Endothelial cell of umbilical vein (primary cell): ENCODE results near the gene FOXS1. TPM values are rescaled to one million over a fixed set of nuclear protein-coding genes. Genes with fewer than 3 reads are reported as not detected.

Experiments used
- BruUV-seq: library from RNA; stranded (reverse); fragments of 400-500 nt; replicated peaks from 2 replicates; lab custom pipeline; 2021; lab: Mats Ljungman, UMichigan
- CTCF ChIA-PET: fragments of 300-600, 350-600 bp; sonication (Branson Sonifier 250); formaldehyde crosslinking; loops from one replicate; lab custom pipeline; 2021; ENCODE audit warnings: antibody characterized with exemption, inconsistent platforms; lab: Charles Lee
- POLR2A ChIA-PET: fragments of 300-600, 350-600 bp; sonication (Branson Sonifier 250); formaldehyde crosslinking; loops from one replicate; lab custom pipeline; 2021; ENCODE audit warnings: antibody characterized with exemption, inconsistent platforms; lab: Charles Lee
- DNase-seq: peaks from one replicate; pipeline ENCODE4 v3.0.0-alpha.2; 2011; ENCODE audit warnings: low read depth, low spot score
- FAIRE-seq: peaks from 2 replicates; lab custom pipeline; 2011; peaks lifted over from hg19 to GRCh38; lab: Jason Lieb, UNC
- H2AFZ ChIP-seq: 2 replicates; pipeline ENCODE4 v1.6.0; 2012; ENCODE audit warnings: low read depth, low read length, control low read depth, inconsistent platforms
- H3K27ac ChIP-seq: 2 replicates; pipeline ENCODE4 v1.5.1; 2011; ENCODE audit warnings: low read depth, mild to moderate bottlenecking, control low read depth, low read length, moderate library complexity; ENCODE audit not compliant: insufficient read depth
- H3K27me3 ChIP-seq, 2 experiments: 2 replicates each; pipeline versions ENCODE4 v1.6.0 to v1.6.1; 2011; ENCODE audit warnings: low read length in 2 of 2, mixed read lengths in 1 of 2; ENCODE audit not compliant: control insufficient read depth in 2 of 2, insufficient read depth in 2 of 2
- H3K36me3 ChIP-seq, 2 experiments: 2 replicates in 1 of 2; 3 replicates in 1 of 2; pipeline ENCODE4 v1.5.1; 2011; ENCODE audit warnings: low read length in 2 of 2, mild to moderate bottlenecking in 1 of 2, moderate library complexity in 1 of 2; ENCODE audit not compliant: control insufficient read depth in 2 of 2, insufficient read depth in 2 of 2; ENCODE audit errors: extremely low read depth in 1 of 2
- H3K4me1 ChIP-seq: 3 replicates; pipeline ENCODE4 v1.5.1; 2011; ENCODE audit warnings: mild to moderate bottlenecking, low read length; ENCODE audit not compliant: control insufficient read depth, insufficient read depth; ENCODE audit errors: extremely low read depth
- H3K4me2 ChIP-seq: 2 replicates; pipeline ENCODE4 v1.6.1; 2011; ENCODE audit warnings: low read length, control low read depth, mixed read lengths; ENCODE audit not compliant: insufficient read depth
- H3K4me3 ChIP-seq, 3 experiments: fragments of 200-600 bp in 1 of 3; sonication (generic), shearing (Covaris generic) in 1 of 3; replicated peaks in 1 of 3; 2 replicates each; pipeline ENCODE4 v1.5.1; 2011 to 2016; ENCODE audit warnings: control low read depth in 3 of 3, low read length in 3 of 3, mild to moderate bottlenecking in 2 of 3, inconsistent platforms in 1 of 3, low read depth in 1 of 3, moderate library complexity in 1 of 3; ENCODE audit not compliant: insufficient read depth in 1 of 3
- H3K79me2 ChIP-seq: 2 replicates; pipeline ENCODE4 v1.6.0; 2012; ENCODE audit warnings: low read length, inconsistent platforms; ENCODE audit not compliant: control insufficient read depth, insufficient read depth
- H3K9ac ChIP-seq: replicated peaks from 2 replicates; pipeline ENCODE3; 2011; ENCODE audit warnings: low read length, control low read depth; ENCODE audit not compliant: insufficient read depth; ENCODE audit errors: extremely low read depth
- H3K9me1 ChIP-seq: replicated peaks from 3 replicates; pipeline ENCODE4 v1.6.0; 2011; ENCODE audit warnings: mild to moderate bottlenecking, low read length; ENCODE audit not compliant: control insufficient read depth, insufficient read depth; ENCODE audit errors: extremely low read depth
- H3K9me3 ChIP-seq: replicated peaks from 2 replicates; pipeline ENCODE4 v1.5.1; 2012; ENCODE audit warnings: low read length, inconsistent platforms; ENCODE audit not compliant: control insufficient read depth, insufficient read depth
- H4K20me1 ChIP-seq: replicated peaks from 2 replicates; pipeline ENCODE3; 2011; ENCODE audit warnings: mild to moderate bottlenecking, low read length; ENCODE audit not compliant: control insufficient read depth, insufficient read depth; ENCODE audit errors: extremely low read depth
- EZH2 ChIP-seq: IDR thresholded peaks from 2 replicates; pipeline ENCODE4 v1.6.1; 2012; ENCODE audit warnings: borderline replicate concordance, low read depth, mild to moderate bottlenecking, moderate library complexity, low read length, inconsistent platforms; ENCODE audit not compliant: severe bottlenecking
- FOS ChIP-seq: IDR thresholded peaks from 2 replicates; pipeline ENCODE4 v1.6.1; 2011; ENCODE audit warnings: mild to moderate bottlenecking, low read length, moderate library complexity, borderline replicate concordance; ENCODE audit not compliant: insufficient read depth
- GATA2 ChIP-seq: IDR thresholded peaks from 2 replicates; pipeline ENCODE4 v1.7.0; 2011; ENCODE audit warnings: low read depth, mild to moderate bottlenecking, moderate library complexity, mixed read lengths, low read length; ENCODE audit not compliant: insufficient read length, insufficient read depth
- JUN ChIP-seq: IDR thresholded peaks from 2 replicates; pipeline ENCODE4 v1.6.1; 2011; ENCODE audit warnings: borderline replicate concordance, low read depth; ENCODE audit not compliant: insufficient read length, insufficient read depth
- MAX ChIP-seq: IDR thresholded peaks from 2 replicates; pipeline ENCODE4 v1.6.1; 2011; ENCODE audit not compliant: insufficient read depth, insufficient read length
- MYC ChIP-seq: IDR thresholded peaks from one replicate; pipeline ENCODE4 v1.6.1; 2011; ENCODE audit warnings: mild to moderate bottlenecking, low read depth, low read length
- POLR2A ChIP-seq: IDR thresholded peaks from 2 replicates; pipeline ENCODE4 v1.6.1; 2012; ENCODE audit warnings: low read depth, mild to moderate bottlenecking, control low read depth, low read length
- POLR2AphosphoS5 ChIP-seq: IDR thresholded peaks from 2 replicates; pipeline ENCODE4 v1.6.1; 2012; ENCODE audit warnings: low read depth, mild to moderate bottlenecking, control low read depth, low read length, moderate library complexity; ENCODE audit not compliant: insufficient read depth
- dilution Hi-C: fragments of 300-500 bp; cut with MboI; formaldehyde crosslinking; loops from one replicate; pipeline ENCODE4 v1.15.0; 2019; ENCODE audit warnings: low sequenced_read_pairs; ENCODE audit not compliant: extremely low pct_ligation_motif_present
- intact Hi-C: fragments of 100-400 bp; cut with micrococcal nuclease; formaldehyde crosslinking; loops from one replicate; pipeline ENCODE4 v1.10.0; 2022
- polyA plus RNA-seq, 4 experiments: library from polyadenylated mRNA; depleted of rRNA in 3 of 4; stranded (reverse) in 3 of 4; unstranded in 1 of 4; fragments of >200 nt; gene quantifications; 2 replicates each; pipeline versions ENCODE4 v1.2.1 to v1.2.3, GENCODE V29; 2011 to 2012; ENCODE audit warnings: missing spikeins in 1 of 4
- total RNA-seq: library from RNA; stranded (reverse); gene quantifications from 2 replicates; pipeline ENCODE4 v1.2.3, GENCODE V29; 2021
- TF ChIP-seq, protein P1 (sequence below), 2 donors: IDR thresholded peaks; 1 replicate in 1 of 2; 2 replicates in 1 of 2; pipeline ENCODE4 v1.5.1; 2011; ENCODE audit warnings: low read length in 2 of 2, mild to moderate bottlenecking in 2 of 2, moderate library complexity in 2 of 2, control low read depth in 1 of 2, inconsistent platforms in 1 of 2, low read depth in 1 of 2; ENCODE audit not compliant: insufficient read depth in 1 of 2; ENCODE audit errors: extremely low read depth in 1 of 2

The FOXS1 gene
- total and polyA plus RNA-seq, 2 donors (not counting 3 experiments of a cell fraction or from before 2014, with no cell fraction given), result 0.84 TPM; not detected in 1

DNA sequence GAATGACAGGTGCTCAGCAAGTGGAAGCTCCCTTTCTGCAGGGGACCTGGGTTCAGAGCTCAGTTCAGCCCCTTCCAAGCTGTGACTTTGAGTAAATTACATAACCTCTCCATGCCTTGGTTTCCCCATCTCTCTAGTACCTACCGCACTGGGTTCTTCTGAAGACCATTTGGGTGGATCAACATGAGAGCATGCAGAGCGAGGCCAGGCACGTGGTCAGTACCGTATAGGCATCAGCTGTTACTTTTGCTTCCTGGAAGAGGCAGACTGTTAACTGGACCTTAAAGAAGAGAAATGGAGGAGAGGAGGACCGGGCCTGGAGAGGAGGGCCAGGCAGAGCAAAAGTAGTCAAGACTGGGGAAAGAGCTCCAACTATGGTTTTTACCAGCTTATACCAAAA is 27.9 kb downstream of the FOXS1 start:
- POLR2A ChIA-PET, result interaction anchor here (0.6 kb wide), 1 partner anchor 1780 kb away, joined by 4 read pairs; no protein-coding TSS in a partner anchor
- no peaks in the 10 kb centered on the region for H3K9me3 ChIP-seq
- no peak overlapping the region for H3K4me2 ChIP-seq
- CTCF ChIA-PET, result interaction anchor here (2.1 to 25.3 kb wide), 3 partner anchors 16 to 213 kb away, joined by 8 to 619 read pairs (median 8); partner anchors contain the start of gene FOXS1
- no peaks in the 10 kb centered on the region for H3K36me3 ChIP-seq
- no peaks in the 10 kb centered on the region for H4K20me1 ChIP-seq
- no peak overlapping the region for H3K4me3 ChIP-seq
- no peak for FAIRE-seq
- intact Hi-C loops (no loop called here), dilution Hi-C loops (no loop called here)
- H3K4me1 ChIP-seq, result peaks cover under 1% of the 10 kb centered on the region
- no peaks in the 10 kb centered on the region for H3K9me1 ChIP-seq
- DNase-seq, result no peak
- H3K27ac ChIP-seq, result no peak overlapping the region
- no peak overlapping the region for H3K9ac ChIP-seq
- no peak for TF ChIP-seq GATA2
- no peak for TF ChIP-seq EZH2
- no peak for TF ChIP-seq POLR2AphosphoS5
- TF ChIP-seq FOS, result no peak
- TF ChIP-seq MAX, result no peak
- no peak for TF ChIP-seq MYC
- TF ChIP-seq JUN, result no peak
- no peaks in the 10 kb centered on the region for H3K79me2 ChIP-seq
- H3K27me3 ChIP-seq, result no peaks in the 10 kb centered on the region
- H2AFZ ChIP-seq, result no peak overlapping the region
- BruUV-seq, result no TSS peak

- no peak overlapping the region for H3K4me2 ChIP-seq
- dilution Hi-C loops (no loop called here), intact Hi-C loops (no loop called here)
- no peak overlapping the region for H2AFZ ChIP-seq
- H3K9me3 ChIP-seq, result no peaks in the 10 kb centered on the region
- H3K27ac ChIP-seq, result no peak overlapping the region
- H3K4me1 ChIP-seq, result peaks cover 8% of the 10 kb centered on the region
- no peaks in the 10 kb centered on the region for H4K20me1 ChIP-seq
- FAIRE-seq (no peak), DNase-seq (no peak)
- ChIA-PET POLR2A (no interaction called here), CTCF (interaction anchor here (0.9 to 25.3 kb wide), 4 partner anchors 18 to 183 kb away, joined by 3 to 619 read pairs (median 6); partner anchors contain the start of genes FOXS1 and PDRG1)
- no peaks in the 10 kb centered on the region for H3K79me2 ChIP-seq
- H3K4me3 ChIP-seq, result no peak overlapping the region
- TF ChIP-seq, protein P1, sequence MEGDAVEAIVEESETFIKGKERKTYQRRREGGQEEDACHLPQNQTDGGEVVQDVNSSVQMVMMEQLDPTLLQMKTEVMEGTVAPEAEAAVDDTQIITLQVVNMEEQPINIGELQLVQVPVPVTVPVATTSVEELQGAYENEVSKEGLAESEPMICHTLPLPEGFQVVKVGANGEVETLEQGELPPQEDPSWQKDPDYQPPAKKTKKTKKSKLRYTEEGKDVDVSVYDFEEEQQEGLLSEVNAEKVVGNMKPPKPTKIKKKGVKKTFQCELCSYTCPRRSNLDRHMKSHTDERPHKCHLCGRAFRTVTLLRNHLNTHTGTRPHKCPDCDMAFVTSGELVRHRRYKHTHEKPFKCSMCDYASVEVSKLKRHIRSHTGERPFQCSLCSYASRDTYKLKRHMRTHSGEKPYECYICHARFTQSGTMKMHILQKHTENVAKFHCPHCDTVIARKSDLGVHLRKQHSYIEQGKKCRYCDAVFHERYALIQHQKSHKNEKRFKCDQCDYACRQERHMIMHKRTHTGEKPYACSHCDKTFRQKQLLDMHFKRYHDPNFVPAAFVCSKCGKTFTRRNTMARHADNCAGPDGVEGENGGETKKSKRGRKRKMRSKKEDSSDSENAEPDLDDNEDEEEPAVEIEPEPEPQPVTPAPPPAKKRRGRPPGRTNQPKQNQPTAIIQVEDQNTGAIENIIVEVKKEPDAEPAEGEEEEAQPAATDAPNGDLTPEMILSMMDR (IDR thresholded peaks at IDR 0.05; ENCODE audit: extremely low read depth in 1 of 2, insufficient read depth in 1 of 2, low read depth in 1 of 2, low read length in 2 of 2), result no peak
- no peak for TF ChIP-seq EZH2
- TF ChIP-seq MAX, result no peak
- TF ChIP-seq MYC, result no peak
- no peak for TF ChIP-seq POLR2A
- no peak for TF ChIP-seq JUN
- TF ChIP-seq GATA2, result no peak
- TF ChIP-seq POLR2AphosphoS5, result no peak
- TF ChIP-seq FOS, result no peak
- no peaks in the 10 kb centered on the region for H3K36me3 ChIP-seq
- BruUV-seq, result no TSS peak
- no peaks in the 10 kb centered on the region for H3K9me1 ChIP-seq
- H3K27me3 ChIP-seq, result no peaks in the 10 kb centered on the region
- H3K9ac ChIP-seq, result no peak overlapping the region
Observed at GRCh38 chr20:31816221-31816620, 29.2 kb downstream of the FOXS1 start.
